HepG2 (cell line): Measurements from ENCODE around the gene ZFPL1. TPM values are rescaled to one million over a fixed set of nuclear protein-coding genes. Genes with fewer than 3 reads are reported as not detected.

Experiments used
- ELF1 ChIP-seq: sonication (generic); formaldehyde crosslinking; IDR thresholded peaks from 2 replicates; pipeline ENCODE4 v1.4.0; 2020; ENCODE audit warnings: missing genetic modification reagents
- GZF1 ChIP-seq: sonication (generic); formaldehyde crosslinking; IDR thresholded peaks from 2 replicates; pipeline ENCODE4 v1.5.1; 2020; ENCODE audit warnings: mild to moderate bottlenecking, missing genetic modification reagents
- HDAC1 ChIP-seq: sonication (generic); formaldehyde crosslinking; IDR thresholded peaks from 2 replicates; pipeline ENCODE4 v1.5.1; 2020; ENCODE audit warnings: mild to moderate bottlenecking, missing genetic modification reagents
- HHEX ChIP-seq: IDR thresholded peaks from 2 replicates; pipeline ENCODE4 v1.6.1; 2016; ENCODE audit warnings: control low read depth
- HOXA3 ChIP-seq: sonication (generic); formaldehyde crosslinking; IDR thresholded peaks from 2 replicates; pipeline ENCODE4 v1.5.0; 2020; ENCODE audit warnings: missing genetic modification reagents
- KDM1A ChIP-seq: IDR thresholded peaks from 2 replicates; pipeline ENCODE4 v1.6.1; 2016; ENCODE audit warnings: missing compliant biosample characterization
- KIAA2018 ChIP-seq: sonication (generic); formaldehyde crosslinking; IDR thresholded peaks from 2 replicates; pipeline ENCODE4 v1.5.0; 2020; ENCODE audit warnings: mild to moderate bottlenecking, missing genetic modification reagents, borderline replicate concordance
- LBX2 ChIP-seq: sonication (generic); formaldehyde crosslinking; IDR thresholded peaks from 2 replicates; pipeline ENCODE4 v1.5.0; 2020; ENCODE audit warnings: missing genetic modification reagents, mild to moderate bottlenecking, borderline replicate concordance
- MEF2D ChIP-seq: sonication (generic); formaldehyde crosslinking; IDR thresholded peaks from 2 replicates; pipeline ENCODE4 v1.5.1; 2020; ENCODE audit warnings: mild to moderate bottlenecking, missing genetic modification reagents
- MXD1 ChIP-seq: sonication (generic); formaldehyde crosslinking; IDR thresholded peaks from 2 replicates; pipeline ENCODE4 v1.4.0; 2020; ENCODE audit warnings: mild to moderate bottlenecking, missing genetic modification reagents
- MXD3 ChIP-seq: IDR thresholded peaks from 2 replicates; pipeline ENCODE4 v1.6.1; 2016; ENCODE audit warnings: mild to moderate bottlenecking, missing biosample characterization, missing genetic modification reagents
- PBX2 ChIP-seq: IDR thresholded peaks from 2 replicates; pipeline ENCODE4 v1.6.1; 2016; ENCODE audit warnings: control low read depth
- SAFB2 ChIP-seq: sonication (generic); formaldehyde crosslinking; IDR thresholded peaks from 2 replicates; pipeline ENCODE4 v1.5.1; 2020; ENCODE audit warnings: missing genetic modification reagents, low read depth, mild to moderate bottlenecking, borderline replicate concordance
- SALL1 ChIP-seq: sonication (generic); formaldehyde crosslinking; IDR thresholded peaks from 2 replicates; pipeline ENCODE4 v1.8.0; 2022; ENCODE audit warnings: mild to moderate bottlenecking, missing genetic modification reagents
- SOX13 ChIP-seq, 3 experiments: fragments of 450-650 bp in 1 of 3; sonication (generic) in 1 of 3; formaldehyde crosslinking in 1 of 3; IDR thresholded peaks in 2 of 3; conservative IDR thresholded peaks in 1 of 3; 2 replicates each; pipeline versions ENCODE4 v1.5.0 to v1.6.1; 2016 to 2020; ENCODE audit warnings: antibody characterized with exemption in 1 of 3, mild to moderate bottlenecking in 1 of 3, missing compliant biosample characterization in 1 of 3, missing genetic modification reagents in 1 of 3, moderate library complexity in 1 of 3
- ZFP62 ChIP-seq: sonication (generic); formaldehyde crosslinking; IDR thresholded peaks from 2 replicates; pipeline ENCODE4 v1.4.0; 2020; ENCODE audit warnings: missing genetic modification reagents
- ZNF10 ChIP-seq: sonication (generic); formaldehyde crosslinking; IDR thresholded peaks from 2 replicates; pipeline ENCODE4 v1.4.0; 2020; ENCODE audit warnings: mild to moderate bottlenecking, low read depth, missing genetic modification reagents, borderline replicate concordance
- ZNF205 ChIP-seq: IDR thresholded peaks from 2 replicates; pipeline ENCODE4 v1.6.1; 2018; ENCODE audit warnings: missing biosample characterization, missing genetic modification reagents
- ZNF552 ChIP-seq: sonication (generic); formaldehyde crosslinking; IDR thresholded peaks from 2 replicates; pipeline ENCODE4 v1.9.0; 2022; ENCODE audit warnings: missing genetic modification reagents, mild to moderate bottlenecking, borderline replicate concordance
- ZNF614 ChIP-seq: IDR thresholded peaks from 2 replicates; pipeline ENCODE4 v1.6.1; 2018; ENCODE audit warnings: missing biosample characterization, missing genetic modification reagents, inconsistent platforms, borderline replicate concordance
- polyA plus RNA-seq, 8 experiments: library from polyadenylated mRNA; depleted of rRNA in 3 of 8; stranded (reverse) in 7 of 8; unstranded in 1 of 8; fragments of >200 nt; fragmentation: Illumina TruSeq in 4 of 8; extraction: Trizol in 4 of 8; gene quantifications; 2 replicates each; pipeline versions ENCODE4 v1.2.1 to v1.2.3, GENCODE V29; 2011 to 2016; ENCODE audit warnings: low read depth in 4 of 8, missing spikeins in 1 of 8, mixed read lengths in 1 of 8; ENCODE audit not compliant: insufficient read depth in 1 of 8
- total RNA-seq, 5 experiments: library from RNA; depleted of rRNA; stranded (reverse); fragments of >200 nt; fragmentation: Illumina TruSeq; extraction: Trizol; gene quantifications; 2 replicates each; pipeline ENCODE4 v1.2.3, GENCODE V29; 2016; ENCODE audit warnings: low read depth in 1 of 5

The ZFPL1 gene
- total and polyA plus RNA-seq, 2 of the 13 experiments (the other 11 are each of a cell fraction or from before 2014, with no cell fraction given) = 32.2 to 56.0 TPM

- TF ChIP-seq PBX2 (no peak), SAFB2 (CRISPR knock-in tag) (no peak), ZNF614 (CRISPR knock-in tag) (0 out of 2 replicates have a peak, but pooled peaks have one; percentile 44), ELF1 (CRISPR knock-in tag) (no peak), SALL1 (CRISPR knock-in tag) (peak; percentile 47; the same call in 1 of the 2 replicates), KDM1A (CRISPR knock-in tag) (no peak), ZNF10 (CRISPR knock-in tag) (no peak), MEF2D (CRISPR knock-in tag) (no peak), LBX2 (CRISPR knock-in tag) (no peak), ZFP62 (CRISPR knock-in tag) (no peak), HHEX (no peak), HDAC1 (no peak), ZNF552 (CRISPR knock-in tag) (no peak), MXD1 (CRISPR knock-in tag) (no peak), HOXA3 (CRISPR knock-in tag) (no peak), SOX13 (IDR thresholded peaks at IDR 0.05) (no peak), SOX13 (CRISPR knock-in tag; conservative IDR thresholded peaks at IDR 0.05 in 1 of 2, IDR thresholded peaks at IDR 0.05 in 1 of 2) (no peak), KIAA2018 (CRISPR knock-in tag) (no peak), MXD3 (CRISPR knock-in tag) (no peak), ZNF205 (CRISPR knock-in tag) (no peak), GZF1 (CRISPR knock-in tag) (no peak)
Observed at GRCh38 chr11:65110354-65110861, 26.4 kb downstream of the ZFPL1 start (continued).
